Skeletal muscle tissue (tissue), 1 donor: ENCODE measurements around the gene TSPAN31. TPM values are rescaled to one million over a fixed set of nuclear protein-coding genes. Genes with fewer than 3 reads are reported as not detected.

ENCODE experiments used
- total RNA-seq: library from RNA; depleted of rRNA; stranded (reverse); fragments of >200 nt; gene quantifications from one replicate; pipeline ENCODE4 v1.2.3, GENCODE V29; 2014

Gene TSPAN31
- total RNA-seq, 1 donor from 2014 or later = 57.9 TPM

Other genes starting within 250 kb of the TSPAN31 start
- 11.5 TPM for gene DDIT3, start 224.5 kb upstream of the TSPAN31 start, total RNA-seq
- gene MBD6, start 222.2 kb upstream of the TSPAN31 start, total RNA-seq = 2.6 TPM
- gene DCTN2, start 197.8 kb upstream of the TSPAN31 start, total RNA-seq = 79.9 TPM
- gene KIF5A, start 195.0 kb upstream of the TSPAN31 start, total RNA-seq = under 0.01 TPM
- gene PIP4K2C, start 153.8 kb upstream of the TSPAN31 start, total RNA-seq = 5.7 TPM
- gene DTX3, start 140.2 kb upstream of the TSPAN31 start, total RNA-seq = 7.8 TPM
- 23.0 TPM for gene ARHGEF25, start 133.6 kb upstream of the TSPAN31 start, total RNA-seq
- gene B4GALNT1, start 111.8 kb upstream of the TSPAN31 start, total RNA-seq = 3.1 TPM
- 148 TPM for gene OS9, start 50.9 kb upstream of the TSPAN31 start, total RNA-seq
- 2.1 TPM for gene AGAP2, start 6.3 kb upstream of the TSPAN31 start, total RNA-seq
- gene CDK4, start 7.3 kb downstream of the TSPAN31 start, total RNA-seq = 78.8 TPM
- gene MARCHF9, start 10.1 kb downstream of the TSPAN31 start, total RNA-seq = 4.7 TPM
- gene CYP27B1, start 22.0 kb downstream of the TSPAN31 start, total RNA-seq = under 0.01 TPM
- gene METTL1, start 27.1 kb downstream of the TSPAN31 start, total RNA-seq = 5.7 TPM
- gene EEF1AKMT3, start 27.6 kb downstream of the TSPAN31 start, total RNA-seq = 4.2 TPM
- gene TSFM, start 37.7 kb downstream of the TSPAN31 start, total RNA-seq = 17.2 TPM
- 3.1 TPM for gene AVIL, start 73.7 kb downstream of the TSPAN31 start, total RNA-seq
- 51.1 TPM for gene CTDSP2, start 101.7 kb downstream of the TSPAN31 start, total RNA-seq
- gene ATP23, start 196.5 kb downstream of the TSPAN31 start, total RNA-seq = 8.9 TPM